ENCODE data around the gene SDSL. TPM values are rescaled to one million over a fixed set of nuclear protein-coding genes. Genes with fewer than 3 reads are reported as not detected.

The SDSL gene, protein sequence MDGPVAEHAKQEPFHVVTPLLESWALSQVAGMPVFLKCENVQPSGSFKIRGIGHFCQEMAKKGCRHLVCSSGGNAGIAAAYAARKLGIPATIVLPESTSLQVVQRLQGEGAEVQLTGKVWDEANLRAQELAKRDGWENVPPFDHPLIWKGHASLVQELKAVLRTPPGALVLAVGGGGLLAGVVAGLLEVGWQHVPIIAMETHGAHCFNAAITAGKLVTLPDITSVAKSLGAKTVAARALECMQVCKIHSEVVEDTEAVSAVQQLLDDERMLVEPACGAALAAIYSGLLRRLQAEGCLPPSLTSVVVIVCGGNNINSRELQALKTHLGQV
- total RNA-seq = 0.81 and 4.0 TPM in 2 replicates

DNA sequence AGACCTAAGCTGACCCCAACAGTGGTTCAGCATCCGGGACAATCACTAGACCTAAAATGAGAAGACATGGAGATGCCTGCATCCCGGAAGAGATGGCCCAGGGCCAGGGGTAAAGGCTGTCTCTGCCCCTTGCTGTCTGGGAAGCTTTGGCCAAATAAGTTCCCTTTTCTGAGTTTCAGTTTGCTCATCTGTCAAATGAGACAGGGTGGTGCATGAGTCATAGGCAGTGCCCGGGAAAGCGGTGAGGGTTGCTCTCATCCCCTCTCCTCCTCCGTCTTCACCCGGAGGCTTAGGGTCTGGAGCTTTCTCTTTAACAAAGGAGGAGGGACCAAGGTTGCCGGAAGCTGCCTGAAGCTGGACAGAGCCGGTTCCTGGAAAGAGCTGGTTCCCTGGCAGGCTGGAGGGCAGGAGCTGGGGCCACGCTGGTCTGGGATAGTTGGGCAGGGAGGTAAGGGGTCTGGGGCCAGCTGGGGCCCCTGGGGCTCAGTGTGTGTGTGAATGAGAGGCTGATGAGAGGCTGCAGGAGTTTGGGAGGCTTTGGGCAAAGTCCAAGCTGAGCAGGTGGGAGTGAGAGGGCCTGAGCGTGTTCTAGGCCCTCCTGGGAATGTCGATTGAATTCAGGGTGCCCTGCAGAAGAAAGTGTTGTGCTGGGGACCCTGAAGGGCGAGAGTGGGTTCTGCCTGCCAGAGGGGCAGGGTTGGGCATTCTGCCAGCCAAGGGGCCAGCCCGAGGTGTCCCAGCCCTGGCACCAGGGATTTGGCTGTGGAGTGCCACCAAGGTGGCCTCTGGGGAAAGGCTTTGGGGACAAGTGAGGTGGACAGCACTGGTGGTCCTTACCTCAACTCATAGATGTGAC lies at the start of gene SDSL:
SDSL (plus strand) TSS at position 351 of the 856 bp plus-strand sequence. CDS start 5,603 bp downstream, outside the sequence.

DNA sequence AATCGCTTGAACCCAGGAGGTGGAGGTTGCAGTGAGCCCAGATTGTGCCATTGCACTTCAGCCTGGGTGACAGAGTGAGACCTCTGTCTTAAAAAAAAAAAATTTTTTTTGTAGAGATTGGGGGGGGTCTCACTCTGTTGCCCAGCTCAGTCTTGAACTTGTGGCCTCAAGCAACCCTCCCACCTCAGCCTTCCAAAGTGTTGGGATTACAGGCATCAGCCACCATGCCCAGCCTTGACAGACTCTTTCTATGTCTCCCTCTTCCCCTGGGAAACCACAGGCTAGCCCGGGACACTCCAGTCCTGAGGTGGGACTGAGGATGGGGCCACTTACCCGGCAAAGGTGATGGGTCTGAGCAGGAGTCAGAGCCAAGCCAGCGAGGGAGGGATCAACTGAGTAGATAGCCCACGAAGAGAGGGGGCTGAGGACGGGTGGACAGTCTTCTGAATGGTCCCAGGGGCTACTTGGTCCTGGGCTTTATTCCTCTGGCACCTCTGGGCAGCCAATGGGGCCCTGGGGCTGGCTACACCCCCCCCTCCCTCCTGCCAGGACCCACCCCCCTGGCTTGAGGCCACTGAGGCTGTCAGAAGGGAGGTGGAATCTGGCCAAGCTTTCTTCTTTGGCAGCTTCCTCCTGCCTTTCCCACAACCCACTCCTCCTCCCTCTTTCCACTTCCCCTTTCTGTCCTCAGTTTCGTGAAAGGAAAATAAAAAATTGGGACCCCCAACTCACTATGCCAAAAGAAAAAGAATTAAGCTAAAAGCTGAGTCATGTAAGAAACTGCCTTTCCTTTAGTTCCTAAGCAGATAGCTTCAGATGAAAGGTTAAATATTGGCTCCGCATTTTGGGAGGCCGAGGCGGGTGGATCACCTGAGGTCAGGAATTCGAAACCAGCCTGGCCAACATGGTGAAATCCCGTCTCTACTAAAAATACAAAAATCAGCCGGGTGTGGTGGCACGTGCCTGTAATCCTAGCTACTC lies 18.5 kb upstream of the SDSL start, which contains the start of gene SDS:
SDS (minus strand) TSS at position 453 of the 981 bp plus-strand sequence. CDS start 4,179 bp downstream, outside the sequence.

DNA sequence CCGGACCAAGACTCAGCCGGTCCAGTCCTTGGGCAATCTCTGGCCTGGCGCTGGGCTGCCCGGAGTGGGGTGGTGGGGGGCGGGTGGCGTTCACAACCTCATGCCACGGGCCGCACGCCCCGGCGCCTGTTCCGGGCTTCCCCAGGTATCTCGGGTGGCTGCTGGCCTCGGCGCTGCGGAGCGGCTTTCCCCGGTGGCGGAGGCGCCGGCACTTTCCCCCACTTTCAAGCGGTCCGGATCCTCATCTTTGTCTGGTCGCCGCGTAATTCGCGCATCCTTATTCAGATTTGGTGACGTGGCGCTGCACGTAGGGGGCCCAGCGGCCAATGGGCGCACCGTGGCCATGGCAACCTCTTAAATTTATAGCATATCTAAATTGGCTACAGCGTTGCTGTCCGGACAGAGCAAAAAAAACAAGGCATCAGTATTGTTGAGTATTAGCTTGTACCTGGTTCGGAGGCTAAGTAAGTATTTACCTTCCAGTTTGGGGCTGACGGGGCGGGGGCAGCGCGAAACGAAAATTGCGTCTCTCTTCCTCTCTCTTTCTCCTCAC lies 49.5 kb downstream of the SDSL start, which contains the start of gene LHX5:
LHX5 (minus strand) TSS at position 253 of the 553 bp plus-strand sequence. CDS start 373 bp downstream, outside the sequence.

Other genes starting within 250 kb of the SDSL start
- 27.4 and 40.3 TPM in 2 replicates for gene DDX54, start 236.9 kb upstream of the SDSL start, total RNA-seq
- 11.7 and 19.8 TPM in 2 replicates for gene RITA1, start 236.7 kb upstream of the SDSL start, total RNA-seq
- 24.6 and 26.1 TPM in 2 replicates for gene TPCN1, start 200.9 kb upstream of the SDSL start, total RNA-seq
- gene SLC8B1, start 87.3 kb upstream of the SDSL start, total RNA-seq = 9.4 and 9.7 TPM in 2 replicates
- 70.9 and 85.2 TPM in 2 replicates for gene PLBD2, start 63.8 kb upstream of the SDSL start, total RNA-seq
- gene SDS, start 18.5 kb upstream of the SDSL start, total RNA-seq = not detected in 2 replicates
- gene LHX5, start 49.5 kb downstream of the SDSL start, total RNA-seq = not detected in 2 replicates

Data from cardiac atrium fibroblast (primary cell).